NCI-H345 (cell line): ENCODE data around the gene TAC4.

Experiments
- DNase-seq: peaks from one replicate; lab custom pipeline; 2025; lab: John Stamatoyannopoulos, UW

TAC4 gene

GRCh38 chr17:49809056-49809455 lies 38.8 kb downstream of the TAC4 start:
- DNase-seq = no peak

- DNase-seq = no peak
These were observed 49.1 kb downstream of the TAC4 start for GRCh38 chr17:49798738-49799137.

- DNase-seq = no peak
These were observed 49.7 kb downstream of the TAC4 start for GRCh38 chr17:49798182-49798581.

- no peak for DNase-seq
These were observed 52.5 kb downstream of the TAC4 start for GRCh38 chr17:49795372-49795771.

GRCh38 chr17:49793309-49793708 lies 54.6 kb downstream of the TAC4 start:
- DNase-seq = no peak

GRCh38 chr17:49789243-49789578 lies 58.7 kb downstream of the TAC4 start:
- DNase-seq = no peak

- DNase-seq = peak; percentile 99
These were observed 59.2 kb downstream of the TAC4 start, which contains the start of gene KAT7 for GRCh38 chr17:49788478-49789242. KAT7 (plus strand) TSS chr17:49788681; CDS start chr17:49788835, 154 bp downstream.
